ENCODE measurements around the gene C1orf21. TPM values are rescaled to one million over a fixed set of nuclear protein-coding genes. Genes with fewer than 3 reads are reported as not detected.

Gene C1orf21
- total and polyA plus RNA-seq, 2 donors (not counting 1 experiment from before 2014, with no cell fraction given) = 53.0 to 95.4 TPM

- Histone ChIP-seq H3K4me2 (ENCODE audit: extremely low read depth, insufficient read depth, low read length) (no peak overlapping the region), H2AFZ (ENCODE audit: low read length) (no peak overlapping the region), H3K27me3 (ENCODE audit: control insufficient read depth, insufficient read depth, low read length) (no peaks in the 10 kb centered on the region), H3K4me3 (replicated peaks in 1 of 4; ENCODE audit: control extremely low read depth in 1 of 4, insufficient read depth in 1 of 4, low read depth in 3 of 4, low read length in 4 of 4) (no peak overlapping the region), H3K27ac (ENCODE audit: insufficient read depth, low read length) (no peak overlapping the region), H3K9me3 (ENCODE audit: control insufficient read depth, insufficient read depth, low read depth, low read length) (no peaks in the 10 kb centered on the region), H3K4me1 (ENCODE audit: control insufficient read depth, extremely low read depth, insufficient read depth, low read length) (no peaks in the 10 kb centered on the region), H3K36me3 (ENCODE audit: control insufficient read depth, insufficient read depth, low read length) (no peaks in the 10 kb centered on the region), H3K9ac (ENCODE audit: insufficient read depth, low read length) (no peak overlapping the region), H3K79me2 (ENCODE audit: control insufficient read depth, insufficient read depth, low read length) (peaks cover 3% of the 10 kb centered on the region), H4K20me1 (ENCODE audit: control insufficient read depth, extremely low read depth, insufficient read depth, low read length) (no peaks in the 10 kb centered on the region)
- no peak for TF ChIP-seq EZH2 (IDR thresholded peaks at IDR 0.05; ENCODE audit: low read length, missing control alignments)
- DNase-seq (ENCODE audit: low read depth in 2 of 2) = no peak
Measured at GRCh38 chr1:184467295-184467694, 80.5 kb downstream of the C1orf21 start.

DNA sequence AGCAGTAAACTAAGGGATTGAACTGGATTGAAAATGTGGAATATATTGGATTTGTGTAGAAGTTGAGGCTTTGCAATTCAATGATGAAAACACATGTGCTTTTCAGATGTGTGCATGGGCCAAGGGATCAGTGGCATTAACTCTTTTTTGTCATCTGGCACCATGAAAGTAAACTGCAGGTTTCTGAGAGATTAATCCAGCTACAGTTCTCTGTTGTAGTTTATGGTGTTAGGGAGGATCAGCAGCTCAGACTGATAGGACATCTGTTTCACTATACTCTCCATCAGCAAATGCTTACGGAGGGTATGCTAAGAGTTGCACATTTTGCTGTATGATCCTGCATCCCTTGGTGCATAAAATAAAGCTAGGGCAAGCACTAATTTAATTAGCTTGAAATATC, 82.6 kb downstream of the C1orf21 start:
- H2AFZ ChIP-seq (ENCODE audit: low read length) = no peak overlapping the region
- H3K27me3 ChIP-seq (ENCODE audit: control insufficient read depth, insufficient read depth, low read length) = no peaks in the 10 kb centered on the region
- H3K4me3 ChIP-seq (replicated peaks in 1 of 4; ENCODE audit: control extremely low read depth in 1 of 4, insufficient read depth in 1 of 4, low read depth in 3 of 4, low read length in 4 of 4) = no peak overlapping the region
- H3K4me1 ChIP-seq (ENCODE audit: control insufficient read depth, extremely low read depth, insufficient read depth, low read length) = no peaks in the 10 kb centered on the region
- H3K36me3 ChIP-seq (ENCODE audit: control insufficient read depth, insufficient read depth, low read length) = no peaks in the 10 kb centered on the region
- H3K4me2 ChIP-seq (ENCODE audit: extremely low read depth, insufficient read depth, low read length) = no peak overlapping the region
- DNase-seq (ENCODE audit: low read depth in 2 of 2) = no peak
- no peak for TF ChIP-seq CTCF (conservative IDR thresholded peaks at IDR 0.05 in 1 of 2, IDR thresholded peaks at IDR 0.05 in 1 of 2; ENCODE audit: low read depth in 1 of 2, low read length in 2 of 2)
- no peak for TF ChIP-seq EZH2 (IDR thresholded peaks at IDR 0.05; ENCODE audit: low read length, missing control alignments)
- H3K79me2 ChIP-seq (ENCODE audit: control insufficient read depth, insufficient read depth, low read length) = peaks cover 3% of the 10 kb centered on the region
- no peak overlapping the region for H3K27ac ChIP-seq (ENCODE audit: insufficient read depth, low read length)
- H4K20me1 ChIP-seq (ENCODE audit: control insufficient read depth, extremely low read depth, insufficient read depth, low read length) = no peaks in the 10 kb centered on the region
- no peaks in the 10 kb centered on the region for H3K9me3 ChIP-seq (ENCODE audit: control insufficient read depth, insufficient read depth, low read depth, low read length)
- no peak overlapping the region for H3K9ac ChIP-seq (ENCODE audit: insufficient read depth, low read length)

- Histone ChIP-seq H3K4me1 (ENCODE audit: control insufficient read depth, extremely low read depth, insufficient read depth, low read length) (no peaks in the 10 kb centered on the region), H3K9me3 (ENCODE audit: control insufficient read depth, insufficient read depth, low read depth, low read length) (no peaks in the 10 kb centered on the region), H3K9ac (ENCODE audit: insufficient read depth, low read length) (no peak overlapping the region), H3K79me2 (ENCODE audit: control insufficient read depth, insufficient read depth, low read length) (peaks cover 5% of the 10 kb centered on the region), H4K20me1 (ENCODE audit: control insufficient read depth, extremely low read depth, insufficient read depth, low read length) (no peaks in the 10 kb centered on the region), H3K27me3 (ENCODE audit: control insufficient read depth, insufficient read depth, low read length) (no peaks in the 10 kb centered on the region), H3K4me3 (replicated peaks in 1 of 4; ENCODE audit: control extremely low read depth in 1 of 4, insufficient read depth in 1 of 4, low read depth in 3 of 4, low read length in 4 of 4) (no peak overlapping the region), H3K36me3 (ENCODE audit: control insufficient read depth, insufficient read depth, low read length) (no peaks in the 10 kb centered on the region), H3K4me2 (ENCODE audit: extremely low read depth, insufficient read depth, low read length) (no peak overlapping the region), H3K27ac (ENCODE audit: insufficient read depth, low read length) (no peak overlapping the region), H2AFZ (ENCODE audit: low read length) (no peak overlapping the region)
- DNase-seq (ENCODE audit: low read depth in 2 of 2) = no peak
- TF ChIP-seq CTCF (conservative IDR thresholded peaks at IDR 0.05 in 1 of 2, IDR thresholded peaks at IDR 0.05 in 1 of 2; ENCODE audit: low read depth in 1 of 2, low read length in 2 of 2) (no peak), EZH2 (IDR thresholded peaks at IDR 0.05; ENCODE audit: low read length, missing control alignments) (no peak)
Measured at GRCh38 chr1:184471686-184472085, 84.9 kb downstream of the C1orf21 start.

All from fibroblast of lung (primary cell).